Measurements from ENCODE around the gene ILRUN. TPM values are rescaled to one million over a fixed set of nuclear protein-coding genes. Genes with fewer than 3 reads are reported as not detected.
"Not testable (repeated sequence)": the region's sequence is repeated elsewhere in the genome, so short reads cannot be mapped to it uniquely, and the experiment has no call there.

ILRUN gene
- 10 to 100 TPM; 35.0 to 84.1 (median 70.9) TPM for total RNA-seq
- polyA plus RNA-seq: 10 to 100 TPM; 18.2 to 62.8 (median 30.7) TPM
- long read RNA-seq, donor 1, full-length matches to known transcripts: 5 of 29 reads
- long read RNA-seq, donor 1, partial matches to known transcripts: 24 of 29 reads
- long read RNA-seq, donor 1, other reads (novel, unspliced or antisense): 0 of 29 reads
- long read RNA-seq, donor 2, full-length matches to known transcripts: 3 of 25 reads
- long read RNA-seq, donor 2, partial matches to known transcripts: 22 of 25 reads
- long read RNA-seq, donor 2, other reads (novel, unspliced or antisense): 0 of 25 reads
- long read RNA-seq, donor 3, full-length matches to known transcripts: 4 of 21 reads
- long read RNA-seq, donor 3, partial matches to known transcripts: 17 of 21 reads
- long read RNA-seq, donor 3, other reads (novel, unspliced or antisense): 0 of 21 reads
- long read RNA-seq, donor 4, full-length matches to known transcripts: 3 of 16 reads
- long read RNA-seq, donor 4, partial matches to known transcripts: 0 of 16 reads
- long read RNA-seq, donor 4, other reads (novel, unspliced or antisense): 13 of 16 reads
- long read RNA-seq, donor 5, full-length matches to known transcripts: 13 of 44 reads
- long read RNA-seq, donor 5, partial matches to known transcripts: 4 of 44 reads
- long read RNA-seq, donor 5, other reads (novel, unspliced or antisense): 27 of 44 reads
- long read RNA-seq, donor 6, full-length matches to known transcripts: 1 of 18 reads
- long read RNA-seq, donor 6, partial matches to known transcripts: 1 of 18 reads
- long read RNA-seq, donor 6, other reads (novel, unspliced or antisense): 16 of 18 reads
- long read RNA-seq, donor 7, full-length matches to known transcripts: 1 of 11 reads
- long read RNA-seq, donor 7, partial matches to known transcripts: 10 of 11 reads
- long read RNA-seq, donor 7, other reads (novel, unspliced or antisense): 0 of 11 reads
- long read RNA-seq, donor 8, full-length matches to known transcripts: 13 of 44 reads
- long read RNA-seq, donor 8, partial matches to known transcripts: 31 of 44 reads
- long read RNA-seq, donor 8, other reads (novel, unspliced or antisense): 0 of 44 reads
- long read RNA-seq, donor 9, full-length matches to known transcripts: 1 of 20 reads
- long read RNA-seq, donor 9, partial matches to known transcripts: 19 of 20 reads
- long read RNA-seq, donor 9, other reads (novel, unspliced or antisense): 0 of 20 reads
- long read RNA-seq, donor 10, full-length matches to known transcripts: 6 of 19 reads
- long read RNA-seq, donor 10, partial matches to known transcripts: 13 of 19 reads
- long read RNA-seq, donor 10, other reads (novel, unspliced or antisense): 0 of 19 reads

DNA sequence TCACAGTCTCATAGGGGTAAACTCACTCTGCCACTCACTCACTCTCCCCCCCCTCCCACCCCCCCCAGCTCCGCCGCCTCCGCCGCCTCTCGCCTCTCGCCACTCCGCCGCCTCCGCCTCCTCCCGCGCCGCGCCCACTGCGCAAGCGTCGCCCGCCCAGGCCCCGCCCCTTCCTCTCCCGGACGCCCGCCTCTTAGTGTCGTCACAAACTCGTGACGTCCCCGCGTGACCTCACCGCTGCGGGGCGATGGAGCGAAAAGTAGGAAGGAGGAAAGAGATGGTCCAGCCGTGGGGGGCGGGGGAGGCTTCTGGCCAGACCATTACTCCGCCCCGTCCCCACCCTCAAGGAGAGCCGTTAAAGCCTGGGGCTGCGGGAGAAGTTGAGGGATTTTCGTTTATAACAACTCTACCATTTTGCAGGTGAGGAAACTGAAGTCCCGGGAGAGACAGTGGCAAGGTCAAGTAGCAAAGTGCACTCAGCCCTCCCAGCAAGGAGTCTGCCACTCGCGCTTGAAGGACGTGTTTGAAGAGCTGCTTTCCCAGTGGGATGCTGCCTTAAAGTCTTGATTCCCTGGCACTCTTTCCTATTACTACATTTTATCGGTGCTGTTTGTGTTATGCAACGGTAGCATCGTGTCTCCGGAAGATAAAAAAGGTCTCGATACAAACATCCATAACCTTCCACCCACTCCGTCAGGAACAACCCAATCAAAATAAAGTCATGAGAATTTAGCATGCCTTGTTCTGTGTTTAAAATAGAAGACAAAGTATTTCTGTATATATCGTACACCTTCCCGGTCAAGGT lies at the start of gene ILRUN:
ILRUN (minus strand) TSS at position 29 of the 805 bp plus-strand sequence. CDS start 164 bp downstream, outside the sequence.
- Histone ChIP-seq H3K4me1 (replicated peaks in 1 of 2) (peaks cover 18 to 32% of the 10 kb centered on the region in 2 donors), H3K27me3 (no peaks in the 10 kb centered on the region), H3K27ac (peak within 1 kb of the TSS; percentile 73 to 99 (median 94)), H3K36me3 (replicated peaks in 1 of 2) (no peaks in the 10 kb centered on the region), H3K4me3 (peak within 1 kb of the TSS; percentile 55 to 86 (median 82)), H3K9me3 (replicated peaks in 1 of 3) (no peaks in the 10 kb centered on the region)
- TF ChIP-seq POLR2A (IDR thresholded peaks at IDR 0.05): peak; percentile 37 to 60
- TF ChIP-seq, protein P1, sequence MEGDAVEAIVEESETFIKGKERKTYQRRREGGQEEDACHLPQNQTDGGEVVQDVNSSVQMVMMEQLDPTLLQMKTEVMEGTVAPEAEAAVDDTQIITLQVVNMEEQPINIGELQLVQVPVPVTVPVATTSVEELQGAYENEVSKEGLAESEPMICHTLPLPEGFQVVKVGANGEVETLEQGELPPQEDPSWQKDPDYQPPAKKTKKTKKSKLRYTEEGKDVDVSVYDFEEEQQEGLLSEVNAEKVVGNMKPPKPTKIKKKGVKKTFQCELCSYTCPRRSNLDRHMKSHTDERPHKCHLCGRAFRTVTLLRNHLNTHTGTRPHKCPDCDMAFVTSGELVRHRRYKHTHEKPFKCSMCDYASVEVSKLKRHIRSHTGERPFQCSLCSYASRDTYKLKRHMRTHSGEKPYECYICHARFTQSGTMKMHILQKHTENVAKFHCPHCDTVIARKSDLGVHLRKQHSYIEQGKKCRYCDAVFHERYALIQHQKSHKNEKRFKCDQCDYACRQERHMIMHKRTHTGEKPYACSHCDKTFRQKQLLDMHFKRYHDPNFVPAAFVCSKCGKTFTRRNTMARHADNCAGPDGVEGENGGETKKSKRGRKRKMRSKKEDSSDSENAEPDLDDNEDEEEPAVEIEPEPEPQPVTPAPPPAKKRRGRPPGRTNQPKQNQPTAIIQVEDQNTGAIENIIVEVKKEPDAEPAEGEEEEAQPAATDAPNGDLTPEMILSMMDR (IDR thresholded peaks at IDR 0.05): no peak
- intact Hi-C loops (cut with DNase I): loop anchor here in 1 of 2 donors (10.0 kb wide), 1 partner anchor 58 kb away; the partner anchor contains the start of gene SNRPC
- 2 to 6% (median 3%) methylated on average over 20 to 49 of the region's 49 CpGs for WGBS, 4 donors
- peak; percentile 95 to 98 (median 97) for DNase-seq

GRCh38 chr6:34745277-34746103 lies 48.9 kb upstream of the ILRUN start:
- intact Hi-C loops (cut with DNase I): no loop called here
- 84 to 88% (median 85%) methylated on average over 10 of the region's 10 CpGs for WGBS, 4 donors
- no peak overlapping the region for H3K4me3 ChIP-seq
- no peaks in the 10 kb centered on the region for H3K27me3 ChIP-seq
- peaks cover 0 to 2% of the 10 kb centered on the region in 2 donors for H3K4me1 ChIP-seq (replicated peaks in 1 of 2)
- H3K9me3 ChIP-seq (replicated peaks in 1 of 3): no peaks in the 10 kb centered on the region
- TF ChIP-seq, protein P1 (IDR thresholded peaks at IDR 0.05): no peak
- TF ChIP-seq POLR2A (IDR thresholded peaks at IDR 0.05): no peak
- H3K36me3 ChIP-seq (replicated peaks in 1 of 2): no peaks in the 10 kb centered on the region
- H3K27ac ChIP-seq: no peak overlapping the region
- no peak for DNase-seq

DNA sequence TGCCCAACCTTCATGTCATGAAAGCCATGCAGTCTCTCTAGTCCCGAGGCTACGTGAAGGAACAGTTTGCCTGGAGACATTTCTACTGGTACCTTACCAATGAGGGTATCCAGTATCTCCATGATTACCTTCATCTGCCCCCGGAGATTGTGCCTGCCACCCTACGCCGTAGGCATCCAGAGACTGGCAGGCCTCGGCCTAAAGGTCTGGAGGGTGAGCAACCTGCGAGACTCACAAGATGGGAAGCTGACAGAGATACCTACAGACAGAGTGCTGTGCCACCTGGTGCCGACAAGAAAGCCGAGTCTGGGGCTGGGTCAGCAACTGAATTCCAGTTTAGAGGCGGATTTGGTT lies 47.7 kb upstream of the ILRUN start:
- H3K4me1 ChIP-seq (replicated peaks in 1 of 2); H3K9me3 ChIP-seq (replicated peaks in 1 of 3); DNase-seq; H3K36me3 ChIP-seq (replicated peaks in 1 of 2); H3K4me3 ChIP-seq; H3K27ac ChIP-seq; H3K27me3 ChIP-seq; intact Hi-C loops (cut with DNase I): not testable (repeated sequence)
- WGBS, 4 donors: 92 to 96% (median 94%) methylated on average over 9 to 10 of the region's 10 CpGs

All from adrenal gland (tissue), 19 donors.